WTC11 (cell line): Measurements from ENCODE around the gene LRMDA.

ENCODE experiments used
- CREB1 ChIP-seq: sonication (generic); formaldehyde crosslinking; IDR thresholded peaks from 2 replicates; pipeline ENCODE4 v1.8.0; 2023; ENCODE audit warnings: mild to moderate bottlenecking, missing genetic modification reagents
- CTCF ChIP-seq: fragments of 200-600 bp; IDR thresholded peaks from 2 replicates; pipeline ENCODE4 v1.8.0; 2022; ENCODE audit warnings: antibody characterized with exemption
- E2F4 ChIP-seq: sonication (generic); formaldehyde crosslinking; IDR thresholded peaks from 2 replicates; pipeline ENCODE4 v1.8.1; 2022; ENCODE audit warnings: low read depth, mild to moderate bottlenecking, moderate library complexity, missing genetic modification reagents, borderline replicate concordance
- NR1H2 ChIP-seq: sonication (generic); formaldehyde crosslinking; IDR thresholded peaks from 2 replicates; pipeline ENCODE4 v1.9.0; 2021; ENCODE audit warnings: mild to moderate bottlenecking, moderate library complexity, missing genetic modification reagents
- USF1 ChIP-seq: sonication (generic); formaldehyde crosslinking; IDR thresholded peaks from 2 replicates; pipeline ENCODE4 v1.8.0; 2022; ENCODE audit warnings: mild to moderate bottlenecking, missing genetic modification reagents

- TF ChIP-seq E2F4 (CRISPR knock-in tag) (no peak), CTCF (no peak), CREB1 (CRISPR knock-in tag) (no peak), NR1H2 (CRISPR knock-in tag) (no peak), USF1 (CRISPR knock-in tag) (no peak)
These were observed 812.8 kb downstream of the LRMDA start for GRCh38 chr10:76244061-76244686.
